Ascending aorta (tissue), 2 donors: ENCODE measurements around the gene OCSTAMP. TPM values are rescaled to one million over a fixed set of nuclear protein-coding genes. Genes with fewer than 3 reads are reported as not detected.

Experiments used
- DNase-seq, 2 donors: peaks; one replicate each; pipeline ENCODE4 v3.0.0-alpha.2; 2019; ENCODE audit warnings: low spot score in 2 of 2
- H3K27ac ChIP-seq, 2 donors: fragments of 200-600 bp; sonication (generic); one replicate each; pipeline ENCODE4 v1.5.1; 2016 to 2017; ENCODE audit warnings: mild to moderate bottlenecking in 1 of 2
- H3K27me3 ChIP-seq: fragments of 200-600 bp; sonication (generic); one replicate; pipeline ENCODE4 v1.5.1; 2017
- H3K36me3 ChIP-seq, 2 donors: fragments of 200-600 bp; sonication (generic); one replicate each; pipeline ENCODE4 v1.5.1; 2016
- H3K4me1 ChIP-seq, 2 donors: fragments of 200-600 bp; sonication (generic); one replicate each; pipeline ENCODE4 v1.5.1; 2016 to 2017; ENCODE audit warnings: mild to moderate bottlenecking in 1 of 2
- H3K4me3 ChIP-seq, 2 donors: fragments of 200-600 bp; sonication (generic); one replicate each; pipeline ENCODE4 v1.5.1; 2016 to 2017; ENCODE audit warnings: mild to moderate bottlenecking in 1 of 2
- H3K9me3 ChIP-seq, 2 donors: fragments of 200-600 bp; sonication (generic); one replicate each; pipeline ENCODE4 v1.5.1; 2016
- intact Hi-C: fragments of 100-400 bp; cut with DNase I; formaldehyde crosslinking; loops from one replicate; pipeline ENCODE4 v1.15.1; 2023
- total RNA-seq: library from RNA; depleted of rRNA; stranded (reverse); fragments of >200 nt; gene quantifications from one replicate; pipeline ENCODE4 v1.1.0, GENCODE V29; 2016
- TF ChIP-seq, protein P1 (sequence below), 3 experiments: fragments of 200-600 bp in 2 of 3; fragments of 450-650 bp in 1 of 3; sonication (generic) in 2 of 3; IDR thresholded peaks; one replicate each; pipeline ENCODE4 v1.5.1; 2016 to 2019; ENCODE audit warnings: antibody characterized with exemption in 3 of 3, mild to moderate bottlenecking in 1 of 3, moderate library complexity in 1 of 3

The OCSTAMP gene
- total RNA-seq, 1 donor from 2014 or later: not detected

DNA sequence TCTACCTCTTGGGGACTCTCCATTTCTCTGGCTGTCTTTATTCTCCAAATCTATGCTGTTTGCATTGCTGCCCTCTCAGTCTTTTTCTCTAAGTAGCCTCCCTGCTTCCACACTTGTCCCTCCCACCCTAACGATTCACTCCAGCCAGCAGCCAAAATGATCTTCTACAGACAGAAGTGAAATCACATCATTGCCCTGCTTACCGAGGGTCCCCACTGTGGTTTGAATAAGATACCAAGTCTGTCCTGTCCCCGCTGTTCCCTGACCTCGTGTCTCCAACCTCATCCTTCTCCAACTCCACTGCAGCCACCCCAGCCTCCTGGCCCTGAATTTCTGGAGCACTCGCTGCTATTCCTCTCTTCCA is 11.5 kb upstream of the OCSTAMP start:
- TF ChIP-seq, protein P1, sequence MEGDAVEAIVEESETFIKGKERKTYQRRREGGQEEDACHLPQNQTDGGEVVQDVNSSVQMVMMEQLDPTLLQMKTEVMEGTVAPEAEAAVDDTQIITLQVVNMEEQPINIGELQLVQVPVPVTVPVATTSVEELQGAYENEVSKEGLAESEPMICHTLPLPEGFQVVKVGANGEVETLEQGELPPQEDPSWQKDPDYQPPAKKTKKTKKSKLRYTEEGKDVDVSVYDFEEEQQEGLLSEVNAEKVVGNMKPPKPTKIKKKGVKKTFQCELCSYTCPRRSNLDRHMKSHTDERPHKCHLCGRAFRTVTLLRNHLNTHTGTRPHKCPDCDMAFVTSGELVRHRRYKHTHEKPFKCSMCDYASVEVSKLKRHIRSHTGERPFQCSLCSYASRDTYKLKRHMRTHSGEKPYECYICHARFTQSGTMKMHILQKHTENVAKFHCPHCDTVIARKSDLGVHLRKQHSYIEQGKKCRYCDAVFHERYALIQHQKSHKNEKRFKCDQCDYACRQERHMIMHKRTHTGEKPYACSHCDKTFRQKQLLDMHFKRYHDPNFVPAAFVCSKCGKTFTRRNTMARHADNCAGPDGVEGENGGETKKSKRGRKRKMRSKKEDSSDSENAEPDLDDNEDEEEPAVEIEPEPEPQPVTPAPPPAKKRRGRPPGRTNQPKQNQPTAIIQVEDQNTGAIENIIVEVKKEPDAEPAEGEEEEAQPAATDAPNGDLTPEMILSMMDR (IDR thresholded peaks at IDR 0.05): no peak
- H3K27ac ChIP-seq: peak overlapping the region in 1 of 2 donors; percentile 22
- H3K4me3 ChIP-seq: peak overlapping the region; percentile 37 to 54
- no peaks in the 10 kb centered on the region for H3K27me3 ChIP-seq
- intact Hi-C loops: loop anchor here (5.0 kb wide), 1 partner anchor 120 kb away; no protein-coding TSS in a partner anchor
- DNase-seq: no peak
- no peaks in the 10 kb centered on the region for H3K36me3 ChIP-seq
- H3K9me3 ChIP-seq: no peaks in the 10 kb centered on the region
- H3K4me1 ChIP-seq: peaks cover 0 to 4% of the 10 kb centered on the region in 2 donors

DNA sequence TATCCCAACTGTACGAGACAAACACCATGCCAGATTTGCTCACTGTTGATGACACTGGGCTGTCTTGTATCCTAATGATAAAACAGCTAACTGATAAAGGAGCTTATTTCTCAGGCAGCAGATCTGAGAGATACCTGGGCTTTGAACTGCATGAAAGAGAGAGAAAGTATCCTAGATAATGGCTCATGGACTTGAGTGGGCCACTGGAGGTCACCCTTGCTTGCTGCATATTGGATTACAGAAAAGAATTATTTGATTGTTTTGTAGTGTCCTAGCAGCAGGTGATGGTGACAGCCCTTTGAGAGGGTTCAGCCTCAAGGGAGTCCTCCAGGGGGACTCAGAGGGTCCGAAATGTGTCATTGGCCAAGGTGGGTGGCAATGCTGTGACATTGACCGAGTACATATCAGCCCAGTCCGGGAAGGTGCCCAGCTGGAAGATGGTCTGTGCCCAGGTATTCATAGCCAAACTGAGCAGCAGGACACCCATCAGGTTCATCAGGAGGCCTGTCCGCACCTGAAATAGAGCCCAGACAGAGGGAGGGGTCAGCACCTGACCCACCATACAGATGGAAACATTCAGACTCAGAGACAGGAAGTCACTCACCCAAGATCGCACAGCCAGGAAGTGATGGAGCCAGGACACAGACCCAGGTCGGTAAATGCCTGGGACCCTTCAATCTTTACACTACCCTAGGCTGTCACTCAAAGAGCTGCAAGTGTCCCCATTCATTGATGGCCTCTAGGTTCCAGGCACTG is 9.4 kb upstream of the OCSTAMP start:
- Histone ChIP-seq H3K9me3 (no peaks in the 10 kb centered on the region), H3K4me3 (no peak overlapping the region), H3K4me1 (peaks cover 0 to 4% of the 10 kb centered on the region in 2 donors), H3K36me3 (no peaks in the 10 kb centered on the region), H3K27me3 (no peaks in the 10 kb centered on the region), H3K27ac (no peak overlapping the region)
- intact Hi-C loops: loop anchor here (5.0 kb wide), 2 partner anchors 122 to 198 kb away; no protein-coding TSS in a partner anchor
- no peak for DNase-seq
- TF ChIP-seq, protein P1 (IDR thresholded peaks at IDR 0.05): no peak

DNA sequence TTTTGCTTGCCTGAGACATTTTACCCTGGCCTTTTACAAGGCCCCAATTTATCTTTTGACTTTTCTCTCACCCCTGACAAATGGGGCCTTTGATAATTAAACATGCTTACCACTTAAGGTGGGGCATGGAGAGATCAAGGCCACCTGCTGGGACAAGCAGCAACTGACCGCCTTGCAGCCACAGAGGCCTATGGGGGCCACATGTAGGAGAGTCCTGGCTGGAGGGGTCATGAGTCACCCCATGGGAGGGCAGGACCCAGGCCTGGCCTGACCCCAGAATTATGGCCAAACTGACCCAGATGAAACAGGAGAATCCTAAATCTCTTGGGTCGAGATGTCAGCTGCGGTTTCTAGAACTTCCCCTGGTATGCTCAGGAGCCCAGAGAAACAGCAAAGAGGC is 8.5 kb upstream of the OCSTAMP start:
- Histone ChIP-seq H3K9me3 (no peaks in the 10 kb centered on the region), H3K27ac (peak overlapping the region in 1 of 2 donors; percentile 53), H3K4me1 (peaks cover 0 to 4% of the 10 kb centered on the region in 2 donors), H3K27me3 (no peaks in the 10 kb centered on the region), H3K36me3 (no peaks in the 10 kb centered on the region), H3K4me3 (no peak overlapping the region)
- intact Hi-C loops: loop anchor here (5.0 kb wide), 1 partner anchor 197 kb away; no protein-coding TSS in a partner anchor
- TF ChIP-seq, protein P1 (IDR thresholded peaks at IDR 0.05): no peak
- DNase-seq: no peak

DNA sequence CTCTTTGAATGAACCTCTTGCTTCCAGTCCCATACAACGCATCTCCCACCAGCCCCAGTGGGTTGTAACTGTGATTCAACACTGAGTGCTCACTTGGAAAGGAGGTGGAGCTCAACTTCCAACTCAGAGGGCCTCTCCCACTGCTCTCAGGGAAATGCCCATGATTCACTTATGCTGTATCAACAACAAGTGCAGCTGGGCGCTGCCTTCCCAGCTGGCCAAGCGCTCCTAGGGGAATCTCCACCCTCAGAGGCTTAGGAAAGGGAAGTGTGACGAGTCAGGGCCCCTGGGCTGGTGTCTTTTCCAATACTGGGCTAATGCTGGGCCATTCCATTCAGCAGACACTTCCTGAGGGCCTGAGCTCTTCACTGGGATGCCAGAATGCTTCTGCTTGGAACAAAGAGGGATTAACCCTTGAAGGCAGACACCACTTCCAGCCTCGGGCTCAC is 8.1 kb upstream of the OCSTAMP start:
- TF ChIP-seq, protein P1 (IDR thresholded peaks at IDR 0.05): no peak
- Histone ChIP-seq H3K4me1 (peaks cover 0 to 4% of the 10 kb centered on the region in 2 donors), H3K36me3 (no peaks in the 10 kb centered on the region), H3K27me3 (no peaks in the 10 kb centered on the region), H3K27ac (peak overlapping the region in 1 of 2 donors; percentile 53), H3K9me3 (no peaks in the 10 kb centered on the region), H3K4me3 (no peak overlapping the region)
- DNase-seq: peak in 1 of 2 donors; percentile 66
- intact Hi-C loops: loop anchor here (5.0 kb wide), 1 partner anchor 196 kb away; no protein-coding TSS in a partner anchor

DNA sequence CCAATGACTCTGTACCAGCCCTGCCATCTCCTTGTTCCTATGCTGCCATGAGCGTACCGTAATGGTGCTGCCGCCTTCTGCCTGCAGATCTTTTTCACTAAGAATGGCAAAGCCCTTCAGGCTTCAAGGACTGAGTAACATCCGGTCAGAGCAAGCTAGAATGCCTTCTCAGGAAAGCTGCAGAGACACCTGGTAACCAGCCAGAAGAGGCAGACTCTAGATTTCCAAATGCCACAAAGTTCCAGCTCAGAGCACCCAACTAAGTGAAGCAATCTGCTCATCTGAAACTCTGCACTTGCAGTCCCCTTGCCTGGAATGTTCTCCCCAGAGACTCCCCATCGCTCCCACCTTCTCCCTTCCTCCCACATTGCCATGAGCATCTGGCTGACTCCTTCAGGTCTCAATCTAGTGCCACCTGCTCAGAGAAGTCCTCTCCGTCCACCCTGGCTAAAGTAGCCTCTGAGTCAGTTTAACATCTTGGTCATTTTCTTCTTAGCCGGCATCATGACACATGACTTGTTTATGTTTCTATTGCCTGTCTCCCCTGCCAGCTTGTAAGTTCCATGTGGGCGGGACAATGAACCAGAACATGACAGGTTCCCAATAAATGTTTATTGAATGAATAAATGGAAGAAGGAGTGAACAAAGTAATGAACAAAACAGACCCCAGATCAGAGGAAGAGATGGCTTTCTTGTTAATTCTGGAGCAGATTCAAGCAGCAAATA is 6.9 kb upstream of the OCSTAMP start:
- DNase-seq: peak in 1 of 2 donors; percentile 67
- TF ChIP-seq, protein P1 (IDR thresholded peaks at IDR 0.05): no peak
- Histone ChIP-seq H3K4me3 (no peak overlapping the region), H3K27ac (peak overlapping the region; percentile 5 to 53), H3K4me1 (peaks cover 0 to 4% of the 10 kb centered on the region in 2 donors), H3K27me3 (no peaks in the 10 kb centered on the region), H3K9me3 (no peaks in the 10 kb centered on the region), H3K36me3 (no peaks in the 10 kb centered on the region)
- intact Hi-C loops: loop anchor here (5.0 kb wide), 1 partner anchor 195 kb away; no protein-coding TSS in a partner anchor
